HEK293 (cell line): ENCODE measurements around the gene POLR2E.

Source experiments
- CTCF ChIA-PET: fragments of 350-600 bp; formaldehyde crosslinking; extraction: SDS; loops from one replicate; lab custom pipeline; 2021; ENCODE audit warnings: antibody characterized with exemption; lab: Yijun Ruan, JAX
- POLR2A ChIA-PET: fragments of 300-600 bp; formaldehyde crosslinking; extraction: SDS; loops from one replicate; lab custom pipeline; 2020; ENCODE audit warnings: antibody characterized with exemption, inconsistent platforms; lab: Yijun Ruan, JAX
- H3K27ac ChIP-seq: fragments of 200-500 bp; sonication (Bioruptor generic); 2 replicates; pipeline ENCODE4 v1.5.1; 2014; ENCODE audit warnings: low read depth, low read length, control low read depth, inconsistent platforms; ENCODE audit errors: extremely low read depth
- H3K36me3 ChIP-seq, 2 experiments: fragments of 200-500 bp in 1 of 2; sonication (Bioruptor generic) in 1 of 2; 1 replicate in 1 of 2; 2 replicates in 1 of 2; pipeline ENCODE4 v1.5.1; 2014 to 2017; ENCODE audit warnings: inconsistent platforms in 2 of 2, low read length in 2 of 2; ENCODE audit not compliant: control insufficient read depth in 2 of 2, insufficient read depth in 1 of 2
- H3K4me1 ChIP-seq: fragments of 200-500 bp; sonication (Bioruptor generic); 2 replicates; pipeline ENCODE4 v1.5.1; 2014; ENCODE audit warnings: mild to moderate bottlenecking, low read length, inconsistent platforms; ENCODE audit not compliant: control insufficient read depth, insufficient read depth
- H3K4me3 ChIP-seq: 2 replicates; pipeline ENCODE4 v1.5.1; 2011; ENCODE audit warnings: low read depth, mild to moderate bottlenecking, control low read depth, low read length, moderate library complexity
- H3K9me3 ChIP-seq: fragments of 200-500 bp; sonication (Bioruptor generic); 2 replicates; pipeline ENCODE4 v1.5.1; 2014; ENCODE audit warnings: low read depth, low read length, inconsistent platforms; ENCODE audit not compliant: control insufficient read depth, insufficient read depth
- EGR2 ChIP-seq: fragments of 450-650 bp; formaldehyde crosslinking; IDR thresholded peaks from 2 replicates; pipeline ENCODE4 v1.5.1; 2016; ENCODE audit warnings: low read depth, missing biosample characterization, missing genetic modification characterization
- GFI1B ChIP-seq: fragments of 450-650 bp; formaldehyde crosslinking; IDR thresholded peaks from 2 replicates; pipeline ENCODE4 v1.5.1; 2016; ENCODE audit warnings: missing biosample characterization, missing genetic modification characterization
- IKZF3 ChIP-seq: fragments of 450-650 bp; IDR thresholded peaks from 2 replicates; pipeline ENCODE4 v1.5.0; 2018; ENCODE audit warnings: missing biosample characterization, mild to moderate bottlenecking, missing genetic modification characterization, moderate library complexity
- KLF17 ChIP-seq: fragments of 450-650 bp; formaldehyde crosslinking; IDR thresholded peaks from 2 replicates; pipeline ENCODE4 v1.5.1; 2016; ENCODE audit warnings: missing biosample characterization, missing genetic modification characterization
- KLF9 ChIP-seq: fragments of 450-650 bp; formaldehyde crosslinking; IDR thresholded peaks from 2 replicates; pipeline ENCODE4 v1.5.1; 2016; ENCODE audit warnings: missing biosample characterization, missing genetic modification characterization, low read depth
- SCRT2 ChIP-seq: fragments of 450-650 bp; formaldehyde crosslinking; IDR thresholded peaks from 2 replicates; pipeline ENCODE4 v1.5.1; 2016; ENCODE audit warnings: missing biosample characterization, missing genetic modification characterization
- SP3 ChIP-seq: fragments of 450-650 bp; formaldehyde crosslinking; IDR thresholded peaks from 2 replicates; pipeline ENCODE4 v1.5.1; 2016; ENCODE audit warnings: missing biosample characterization, missing genetic modification characterization
- ZBTB21 ChIP-seq: fragments of 450-650 bp; formaldehyde crosslinking; IDR thresholded peaks from 2 replicates; pipeline ENCODE4 v1.5.1; 2017; ENCODE audit warnings: missing biosample characterization, missing genetic modification characterization
- ZNF18 ChIP-seq: fragments of 450-650 bp; formaldehyde crosslinking; IDR thresholded peaks from 2 replicates; pipeline ENCODE4 v1.5.1; 2016; ENCODE audit warnings: missing biosample characterization, missing genetic modification characterization
- ZNF221 ChIP-seq: fragments of 450-650 bp; formaldehyde crosslinking; IDR thresholded peaks from 2 replicates; pipeline ENCODE4 v1.5.1; 2017; ENCODE audit warnings: missing biosample characterization, missing genetic modification characterization, borderline replicate concordance
- ZNF239 ChIP-seq: fragments of 450-650 bp; formaldehyde crosslinking; IDR thresholded peaks from 2 replicates; pipeline ENCODE4 v1.5.1; 2016; ENCODE audit warnings: missing biosample characterization, missing genetic modification characterization
- ZNF37A ChIP-seq: fragments of 450-650 bp; IDR thresholded peaks from 2 replicates; pipeline ENCODE4 v1.5.1; 2018; ENCODE audit warnings: missing biosample characterization, missing genetic modification characterization
- ZNF391 ChIP-seq: fragments of 450-650 bp; formaldehyde crosslinking; IDR thresholded peaks from 2 replicates; pipeline ENCODE4 v1.5.1; 2016; ENCODE audit warnings: low read depth, missing biosample characterization, missing genetic modification characterization, borderline replicate concordance
- ZNF404 ChIP-seq: fragments of 450-650 bp; formaldehyde crosslinking; IDR thresholded peaks from 2 replicates; pipeline ENCODE4 v1.5.1; 2017; ENCODE audit warnings: missing biosample characterization, missing genetic modification characterization
- ZNF514 ChIP-seq: fragments of 450-650 bp; formaldehyde crosslinking; IDR thresholded peaks from 2 replicates; pipeline ENCODE4 v1.5.1; 2016; ENCODE audit warnings: missing biosample characterization, missing genetic modification characterization
- ZNF530 ChIP-seq: fragments of 450-650 bp; formaldehyde crosslinking; IDR thresholded peaks from 2 replicates; pipeline ENCODE4 v1.5.1; 2016; ENCODE audit warnings: low read depth, missing biosample characterization, missing genetic modification characterization
- ZNF561 ChIP-seq: fragments of 450-650 bp; IDR thresholded peaks from 2 replicates; pipeline ENCODE4 v1.5.1; 2018; ENCODE audit warnings: missing biosample characterization, missing genetic modification characterization, borderline replicate concordance
- ZNF585B ChIP-seq: fragments of 450-650 bp; formaldehyde crosslinking; IDR thresholded peaks from 2 replicates; pipeline ENCODE4 v1.5.1; 2016; ENCODE audit warnings: missing biosample characterization, missing genetic modification characterization
- ZNF660 ChIP-seq: fragments of 450-650 bp; IDR thresholded peaks from 2 replicates; pipeline ENCODE4 v1.5.1; 2018; ENCODE audit warnings: missing biosample characterization, mild to moderate bottlenecking, missing genetic modification characterization
- ZNF664 ChIP-seq: fragments of 450-650 bp; formaldehyde crosslinking; IDR thresholded peaks from 2 replicates; pipeline ENCODE4 v1.5.1; 2016; ENCODE audit warnings: missing biosample characterization, missing genetic modification characterization
- ZNF677 ChIP-seq: fragments of 450-650 bp; IDR thresholded peaks from 2 replicates; pipeline ENCODE4 v1.5.0; 2018; ENCODE audit warnings: missing biosample characterization, mild to moderate bottlenecking, missing genetic modification characterization, moderate library complexity
- ZNF76 ChIP-seq: fragments of 450-650 bp; formaldehyde crosslinking; IDR thresholded peaks from 2 replicates; pipeline ENCODE4; 2016; ENCODE audit warnings: low read depth, missing biosample characterization, missing genetic modification characterization, borderline replicate concordance
- ZNF776 ChIP-seq: fragments of 450-650 bp; formaldehyde crosslinking; IDR thresholded peaks from 2 replicates; pipeline ENCODE4 v1.5.0; 2017; ENCODE audit warnings: missing biosample characterization, missing genetic modification characterization, borderline replicate concordance
- ZNF792 ChIP-seq: fragments of 450-650 bp; formaldehyde crosslinking; IDR thresholded peaks from 2 replicates; pipeline ENCODE4 v1.5.1; 2016; ENCODE audit warnings: missing biosample characterization, missing genetic modification characterization
- ZNF843 ChIP-seq: fragments of 450-650 bp; formaldehyde crosslinking; IDR thresholded peaks from 2 replicates; pipeline ENCODE4 v1.5.1; 2016; ENCODE audit warnings: missing biosample characterization, missing genetic modification characterization

POLR2E gene

GRCh38 chr19:1070931-1071791 lies 24.0 kb downstream of the POLR2E start:
- ChIA-PET POLR2A (interaction anchor here (0.5 kb wide), 1 partner anchor 318 kb away, joined by 8 read pairs; no protein-coding TSS in a partner anchor), CTCF (no interaction called here)
- Histone ChIP-seq H3K4me1 (peaks cover 2% of the 10 kb centered on the region; the same call in 1 of the 2 replicates), H3K27ac (no peak overlapping the region), H3K36me3 (no peaks in the 10 kb centered on the region), H3K9me3 (no peaks in the 10 kb centered on the region), H3K4me3 (no peak overlapping the region)
- TF ChIP-seq ZNF561 (tag by site-specific recombination) (no peak), ZNF18 (no peak), ZNF514 (no peak), SCRT2 (tag by site-specific recombination) (no peak), ZNF221 (tag by site-specific recombination) (no peak), ZNF792 (tag by site-specific recombination) (no peak), IKZF3 (tag by site-specific recombination) (0 out of 2 replicates have a peak, but pooled peaks have one; percentile 27), ZNF677 (tag by site-specific recombination) (no peak), ZNF843 (tag by site-specific recombination) (no peak)

- CTCF ChIA-PET = no interaction called here
- Histone ChIP-seq H3K36me3 (no peaks in the 10 kb centered on the region), H3K4me1 (peaks cover 2% of the 10 kb centered on the region; the same call in 1 of the 2 replicates), H3K27ac (no peak overlapping the region), H3K4me3 (no peak overlapping the region), H3K9me3 (no peaks in the 10 kb centered on the region)
- TF ChIP-seq ZNF530 (tag by site-specific recombination) (no peak), ZNF404 (tag by site-specific recombination) (no peak), ZNF664 (no peak), ZNF660 (tag by site-specific recombination) (no peak), SP3 (tag by site-specific recombination) (no peak), ZNF37A (tag by site-specific recombination) (no peak), ZNF843 (tag by site-specific recombination) (no peak), ZNF585B (tag by site-specific recombination) (no peak), KLF9 (no peak), ZNF76 (tag by site-specific recombination) (no peak), ZBTB21 (tag by site-specific recombination) (no peak), GFI1B (tag by site-specific recombination) (no peak), KLF17 (tag by site-specific recombination) (no peak), EGR2 (tag by site-specific recombination) (no peak), ZNF776 (tag by site-specific recombination) (no peak), ZNF391 (tag by site-specific recombination) (no peak), ZNF239 (tag by site-specific recombination) (no peak)
- POLR2A ChIA-PET = no interaction called here
Measured at GRCh38 chr19:1070576-1070930, 24.6 kb downstream of the POLR2E start.
